T-helper 2 cell treated with Interferon-gamma antibody and Interleukin-4, amounts not matched to agents 100 ng/mL and 5 ng/mL, for 36 hours (primary cell): Measurements from ENCODE around the gene SIM2. TPM values are rescaled to one million over a fixed set of nuclear protein-coding genes. Genes with fewer than 3 reads are reported as not detected.

Experiments
- intact Hi-C: fragments of 100-400 bp; cut with micrococcal nuclease; formaldehyde crosslinking; loops from one replicate; pipeline ENCODE4 v1.15.1; 2023
- total RNA-seq: library from RNA; stranded (reverse); gene quantifications from 2 replicates; pipeline ENCODE4 v1.2.3, GENCODE V29; 2022

Gene SIM2
- total RNA-seq, 1 donor from 2014 or later = not detected

DNA sequence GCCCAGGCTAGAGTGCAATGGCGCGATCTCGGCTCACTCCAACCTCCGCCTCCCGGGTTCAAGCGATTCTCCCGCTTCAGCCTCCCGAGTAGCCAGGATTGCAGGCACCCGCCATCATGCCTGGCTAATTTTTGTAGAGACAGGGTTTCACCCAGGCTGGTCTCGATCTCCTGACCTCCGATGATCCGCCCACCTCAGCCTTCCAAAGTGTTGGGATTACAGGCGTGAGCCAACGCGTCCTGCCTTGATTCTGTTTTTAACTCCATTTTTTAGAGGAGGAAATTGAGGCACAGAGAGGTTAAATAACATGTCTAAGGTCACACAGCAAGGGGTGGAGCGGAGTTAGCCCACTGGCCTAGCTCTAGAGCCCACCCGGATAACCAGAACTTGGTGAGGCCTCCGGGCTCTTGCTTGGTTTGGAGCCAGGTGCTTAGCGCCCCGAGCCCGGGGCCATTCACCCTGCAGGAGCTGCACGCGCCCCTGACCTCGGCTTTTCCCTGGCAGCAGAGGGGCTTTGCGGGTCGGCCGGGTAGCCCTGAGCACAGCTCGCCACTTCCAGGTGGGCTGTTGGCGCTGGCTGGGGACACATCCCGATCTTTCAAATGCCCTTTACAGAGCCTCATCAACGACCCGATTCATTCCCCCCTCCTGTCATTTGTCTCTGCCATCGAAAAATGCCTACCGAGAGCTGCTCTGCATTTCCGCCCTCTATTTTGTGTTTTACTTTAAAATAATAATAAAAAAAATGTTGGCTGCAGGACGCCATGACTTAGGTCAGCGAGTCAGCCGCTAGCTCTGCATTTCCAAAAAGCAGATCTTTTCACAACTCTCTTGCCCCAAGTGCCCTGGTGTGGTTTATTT, 11.2 kb downstream of the SIM2 start:
- intact Hi-C loops = loop anchor here (2.0 to 5.0 kb wide), 2 partner anchors 15 to 297 kb away; partner anchors contain the start of gene RIPPLY3

DNA sequence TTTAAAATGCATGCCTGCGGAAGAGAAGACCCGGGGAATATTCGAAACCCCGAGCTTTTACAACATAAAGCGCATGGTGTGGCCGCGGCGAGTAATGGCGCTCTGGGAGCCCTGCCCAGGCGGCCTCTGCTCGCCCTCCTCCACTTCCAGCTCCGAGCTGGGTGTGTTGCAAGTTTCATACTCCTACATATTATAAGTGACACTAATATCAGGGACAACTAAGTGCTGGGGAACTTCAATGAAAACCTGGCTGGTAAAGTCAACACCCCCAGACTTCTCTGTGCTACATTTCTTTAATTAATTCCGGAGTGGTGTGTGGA, 11.8 kb downstream of the SIM2 start:
- intact Hi-C loops = loop anchor here (2.0 to 5.0 kb wide), 2 partner anchors 16 to 297 kb away; partner anchors contain the start of gene RIPPLY3

DNA sequence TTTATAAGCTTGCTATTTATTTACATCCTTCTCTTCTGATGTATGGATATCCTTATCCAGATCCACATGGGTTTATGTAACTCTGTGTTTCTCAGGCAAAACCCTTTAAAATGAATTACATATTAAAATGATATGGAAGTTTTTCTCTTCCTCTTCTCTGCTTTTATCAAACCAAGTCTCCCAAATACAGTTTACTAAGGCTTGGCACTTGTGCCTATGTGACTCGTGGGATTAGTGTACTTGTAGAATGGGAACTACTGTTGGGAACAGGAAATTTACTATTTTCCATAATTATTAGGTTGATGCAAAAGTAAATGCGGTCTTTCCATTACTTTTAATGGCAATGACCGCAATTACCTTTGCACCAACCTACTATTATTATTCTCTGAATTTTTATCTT, 14.8 kb downstream of the SIM2 start:
- intact Hi-C loops = loop anchor here (5.0 kb wide), 1 partner anchor 294 kb away; the partner anchor contains the start of gene RIPPLY3

DNA sequence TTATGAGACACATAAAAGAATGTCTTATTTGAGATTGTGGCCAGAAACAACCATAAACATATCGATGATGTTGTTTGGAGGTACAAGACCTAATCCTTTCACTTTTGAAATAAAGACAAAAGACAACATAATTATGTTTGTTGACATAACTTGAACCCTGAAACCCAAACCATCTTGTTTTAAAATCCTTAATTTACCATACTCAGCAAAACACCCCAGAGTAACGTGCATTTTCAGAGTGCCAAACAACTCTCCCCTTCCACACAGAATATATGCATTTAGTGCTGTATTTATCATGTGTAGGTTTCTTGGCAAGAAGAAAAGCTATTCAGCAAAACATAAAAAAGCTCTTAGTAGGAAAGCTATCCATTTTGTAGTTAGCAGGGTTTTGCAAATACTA, 17.5 kb downstream of the SIM2 start:
- intact Hi-C loops = no loop called here

DNA sequence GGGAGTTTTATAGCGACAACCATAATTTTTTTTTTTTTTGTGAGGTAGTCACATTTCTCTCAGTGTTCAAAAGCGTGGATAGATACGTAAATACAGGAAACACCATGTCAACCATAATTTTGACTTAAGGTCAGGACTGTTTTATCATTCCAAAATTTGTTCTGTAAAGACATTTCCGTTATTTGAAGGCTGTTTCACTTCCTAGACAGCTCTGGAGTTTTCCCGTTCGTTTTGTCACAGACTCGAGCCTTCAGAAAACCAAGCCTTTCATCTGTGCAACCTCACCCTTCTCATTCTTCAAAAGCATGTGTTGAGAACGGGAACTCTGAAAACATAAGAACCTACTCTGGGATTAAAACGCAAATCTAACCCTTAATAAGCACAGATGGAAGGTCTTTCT, 17.9 kb downstream of the SIM2 start:
- intact Hi-C loops = no loop called here

DNA sequence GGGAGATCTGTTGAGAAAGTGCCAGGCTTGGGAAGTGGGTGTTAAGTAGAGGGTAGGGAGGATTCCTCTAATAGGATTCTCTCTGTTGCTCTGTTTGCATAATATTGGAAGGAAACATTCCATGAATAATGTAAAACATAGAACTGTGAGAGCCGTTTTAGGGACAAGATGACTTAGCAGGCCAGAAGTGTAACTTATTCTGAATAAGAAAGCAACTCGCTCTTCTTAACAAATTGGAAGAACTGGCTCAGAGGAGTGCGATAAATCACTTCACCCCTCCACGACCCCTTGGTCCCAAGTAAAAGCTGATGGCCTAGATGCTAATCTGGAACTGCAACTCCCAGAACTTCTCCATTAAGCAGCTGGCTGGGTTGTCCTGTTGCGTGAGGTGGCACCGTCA, 19.1 kb downstream of the SIM2 start:
- intact Hi-C loops = no loop called here

DNA sequence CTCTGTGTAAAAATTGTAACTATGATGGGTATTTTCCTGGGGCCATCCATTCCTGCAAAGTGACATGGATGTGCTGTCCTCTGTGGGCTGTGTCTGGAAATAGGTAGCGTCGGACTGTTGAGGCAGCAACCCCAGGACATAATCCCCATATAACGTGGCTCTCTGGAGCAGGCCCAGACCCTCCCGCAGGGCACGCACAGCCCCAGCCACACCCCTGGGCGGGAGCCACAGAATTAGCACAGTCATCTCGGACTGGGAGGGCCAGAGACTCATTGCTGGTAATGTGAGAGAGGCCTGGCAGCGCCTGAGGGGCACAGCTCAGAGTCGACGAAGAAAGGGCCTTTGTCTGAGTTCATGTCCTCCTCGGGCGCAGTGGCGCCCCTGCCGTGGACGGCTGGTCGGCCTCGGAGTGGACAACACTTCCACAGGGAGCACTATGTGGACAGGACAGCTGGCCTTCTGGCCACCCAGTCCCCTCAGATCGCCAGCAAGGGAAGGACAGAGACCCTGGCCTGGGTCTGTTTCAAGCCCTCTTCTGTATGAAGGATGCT, 20.1 kb downstream of the SIM2 start:
- intact Hi-C loops = no loop called here

DNA sequence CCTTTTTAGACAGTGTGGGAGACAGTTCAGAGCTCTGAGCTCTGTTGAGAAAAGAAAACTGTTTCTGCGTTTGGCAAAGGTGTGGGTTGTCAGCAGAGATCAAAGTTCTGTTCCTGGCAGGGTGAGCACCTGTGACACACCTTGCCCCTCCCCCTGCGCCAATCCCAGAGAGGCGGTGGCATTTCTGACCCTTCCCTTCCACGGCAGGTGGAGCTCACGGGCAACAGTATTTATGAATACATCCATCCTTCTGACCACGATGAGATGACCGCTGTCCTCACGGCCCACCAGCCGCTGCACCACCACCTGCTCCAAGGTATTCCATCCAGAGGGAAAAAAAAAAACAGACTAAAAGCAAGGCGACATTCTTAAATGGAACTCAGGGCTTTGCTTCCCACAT, 20.7 kb downstream of the SIM2 start:
- intact Hi-C loops = no loop called here

DNA sequence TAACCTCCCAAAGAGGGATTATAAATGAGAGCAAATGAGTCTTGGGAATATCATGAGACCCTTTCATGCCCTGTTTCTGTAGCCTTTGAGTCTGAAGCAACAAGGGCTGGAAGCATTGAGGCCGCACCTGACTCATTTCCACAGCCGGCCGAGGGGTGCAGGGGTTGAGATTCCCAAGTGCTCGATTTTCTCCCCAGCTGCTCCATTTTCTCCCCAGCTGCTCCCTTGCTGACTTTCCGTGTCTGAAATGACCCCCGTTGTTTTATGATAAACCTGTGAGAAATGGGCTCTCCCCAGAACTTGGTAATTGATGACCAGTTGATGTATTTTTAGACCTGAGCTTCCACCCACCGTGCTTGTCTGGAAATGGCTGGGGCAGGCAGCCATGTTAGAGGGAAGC, 22.9 kb downstream of the SIM2 start:
- intact Hi-C loops = no loop called here

DNA sequence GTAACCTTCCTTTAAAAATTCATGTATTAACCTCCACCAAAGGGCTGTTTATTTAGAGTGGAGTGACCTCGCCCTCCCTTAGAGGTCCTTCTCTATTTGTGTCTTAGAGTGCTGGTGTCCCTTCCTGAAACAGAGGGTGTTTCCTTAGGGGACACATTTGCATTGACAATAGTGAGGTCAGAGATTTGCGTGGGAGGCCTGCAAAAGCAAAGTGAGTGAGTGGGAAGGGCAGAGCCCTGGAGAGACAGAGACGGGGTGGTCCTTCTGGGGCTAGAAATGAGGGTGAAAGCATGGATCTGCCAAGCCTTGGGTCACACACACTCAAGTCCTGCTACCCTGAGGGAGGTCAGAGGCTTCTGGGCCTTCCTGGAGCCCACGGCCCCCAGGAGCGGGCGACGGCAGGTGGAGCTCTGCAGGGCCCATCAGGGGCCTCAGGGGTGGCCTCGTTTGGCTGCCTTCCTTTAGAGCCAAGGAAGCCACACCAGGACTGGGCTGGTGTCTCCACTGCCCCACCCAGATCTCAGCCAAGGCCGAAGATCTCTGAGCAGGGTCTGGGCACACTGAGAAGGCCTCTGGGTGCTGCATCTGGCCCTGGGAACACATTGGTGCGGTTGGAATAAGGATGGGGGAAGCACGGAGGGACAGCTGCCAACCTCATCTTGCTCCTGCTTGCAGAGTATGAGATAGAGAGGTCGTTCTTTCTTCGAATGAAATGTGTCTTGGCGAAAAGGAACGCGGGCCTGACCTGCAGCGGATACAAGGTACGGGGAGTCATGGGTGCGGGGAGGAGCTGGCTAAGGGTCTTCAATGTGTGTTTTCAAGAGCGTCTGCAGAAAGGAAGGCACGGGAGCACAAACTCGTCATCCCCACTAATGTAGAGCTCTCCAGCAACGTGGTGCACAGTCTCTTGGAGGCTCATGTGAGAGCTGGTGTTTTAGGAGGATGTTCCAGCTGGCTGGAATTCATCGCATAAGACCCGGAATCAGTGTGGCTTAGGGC, 23.8 kb downstream of the SIM2 start:
- intact Hi-C loops = no loop called here

DNA sequence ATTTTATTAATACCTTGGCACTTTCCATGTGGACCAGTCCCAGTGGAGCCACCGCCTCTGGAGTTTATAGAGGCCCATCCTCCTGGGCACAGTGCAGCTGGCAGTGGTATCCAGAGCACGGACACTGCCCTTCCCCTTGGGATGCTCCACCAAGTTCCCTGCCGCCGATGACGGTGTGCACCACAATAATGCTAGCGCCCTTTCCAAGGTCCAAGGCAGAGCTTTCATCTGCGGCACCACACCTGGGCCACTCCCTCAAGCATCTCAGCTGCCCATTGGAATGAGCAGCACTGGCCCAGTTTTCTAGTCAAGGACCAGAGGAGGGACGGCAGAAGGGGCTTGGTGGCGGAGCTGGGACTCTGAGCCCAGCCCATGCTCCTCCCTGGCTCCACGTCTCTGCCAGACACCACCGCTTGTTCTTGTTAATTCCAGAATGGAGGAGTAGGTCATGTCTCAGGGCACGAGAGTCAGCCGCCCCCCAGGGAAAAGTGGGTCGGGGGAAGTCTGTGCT, 24.5 kb downstream of the SIM2 start:
- intact Hi-C loops = no loop called here

DNA sequence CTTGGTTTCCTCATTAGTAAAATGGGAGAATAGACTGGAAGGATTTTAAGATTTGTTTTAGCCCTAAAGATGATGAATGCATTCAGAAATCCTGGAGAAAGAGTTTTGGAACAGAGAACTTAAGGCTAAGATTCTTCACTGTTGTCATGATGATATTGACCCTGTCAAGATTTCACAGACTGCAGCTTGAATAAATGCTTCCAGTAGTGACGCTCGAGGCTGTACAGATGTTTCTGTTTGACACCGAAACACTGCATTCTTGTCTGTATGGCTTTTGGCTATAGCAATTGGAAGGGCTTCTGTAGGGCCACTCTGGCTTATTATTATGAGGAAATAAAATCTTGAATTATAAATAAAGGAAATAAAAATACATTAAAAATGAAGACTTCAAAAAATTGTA, 25.7 kb downstream of the SIM2 start:
- intact Hi-C loops = no loop called here

DNA sequence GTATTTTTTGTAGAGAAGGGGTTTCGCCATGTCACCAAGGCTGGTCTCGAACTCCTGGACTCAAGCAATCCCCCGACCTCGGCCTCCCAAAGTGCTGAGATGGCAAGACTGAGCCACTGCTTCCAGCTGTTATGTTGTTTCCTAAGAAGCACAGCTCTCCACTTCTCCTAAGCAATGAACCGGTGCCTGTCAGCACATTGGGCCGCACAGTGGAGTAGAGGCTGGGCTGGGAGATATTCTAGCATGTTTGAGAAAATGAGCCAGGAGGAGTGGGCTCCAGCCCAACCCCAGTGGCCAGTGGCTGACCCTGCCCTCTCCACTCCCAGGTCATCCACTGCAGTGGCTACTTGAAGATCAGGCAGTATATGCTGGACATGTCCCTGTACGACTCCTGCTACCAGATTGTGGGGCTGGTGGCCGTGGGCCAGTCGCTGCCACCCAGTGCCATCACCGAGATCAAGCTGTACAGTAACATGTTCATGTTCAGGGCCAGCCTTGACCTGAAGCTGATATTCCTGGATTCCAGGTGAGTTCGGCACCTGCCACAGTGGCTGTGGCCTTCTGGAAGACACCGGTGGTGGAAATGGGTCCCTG, 27.0 kb downstream of the SIM2 start:
- intact Hi-C loops = no loop called here

DNA sequence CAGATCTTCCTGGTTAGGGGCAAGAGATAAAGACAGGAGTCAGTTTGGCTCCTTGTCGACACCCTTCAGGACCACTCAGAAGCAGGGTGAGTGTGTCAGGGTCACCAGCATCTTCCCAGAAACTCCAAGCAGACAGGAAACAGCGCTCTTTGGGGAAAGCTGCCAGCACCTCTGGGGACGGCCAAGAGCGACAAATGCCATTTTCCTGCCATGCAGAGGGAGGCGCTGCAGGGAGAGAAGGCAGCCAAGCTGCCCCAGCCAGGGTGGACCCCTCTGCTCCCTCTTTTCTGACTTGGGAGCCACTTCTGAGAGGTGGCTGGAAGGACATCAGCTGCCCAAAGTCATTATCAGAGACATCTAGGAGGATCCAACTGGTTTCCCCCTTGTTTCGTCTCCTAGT, 29.0 kb downstream of the SIM2 start:
- intact Hi-C loops = no loop called here

DNA sequence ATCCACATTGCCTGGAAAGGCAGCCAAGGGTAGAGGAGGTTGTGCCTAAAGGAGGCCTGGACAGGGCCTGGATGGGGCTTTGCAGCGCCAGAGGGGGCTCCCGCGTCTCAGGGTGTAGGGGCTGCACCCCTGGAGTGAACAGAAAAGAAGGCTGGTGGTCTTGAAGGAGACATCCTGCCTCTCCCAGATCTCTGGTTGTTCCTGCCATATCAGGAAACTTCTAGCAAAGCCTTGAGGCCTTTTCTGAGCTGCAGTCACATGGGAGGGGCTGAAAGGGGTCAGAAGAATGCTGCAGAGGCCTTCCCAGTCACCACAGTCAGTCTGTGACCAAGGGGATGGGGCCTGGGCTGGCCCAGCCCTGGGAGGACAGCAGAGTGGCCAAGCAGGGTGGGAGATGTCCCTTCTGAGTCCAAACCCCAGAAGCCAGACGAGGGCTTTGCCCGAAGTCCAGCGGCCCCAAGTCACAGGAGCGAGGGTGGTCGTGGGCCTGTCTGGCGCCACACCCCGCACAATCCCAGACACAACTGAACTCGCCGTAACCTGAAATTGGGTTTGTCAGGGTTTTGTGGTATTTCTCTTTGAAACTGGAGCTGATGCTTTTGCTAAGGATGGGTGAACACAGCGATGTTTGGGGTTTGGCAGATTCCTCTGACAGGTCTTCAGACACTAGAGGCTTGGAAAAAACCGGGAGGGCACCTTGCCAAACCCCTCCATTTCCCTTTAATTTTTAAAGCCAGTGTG, 29.6 kb downstream of the SIM2 start:
- intact Hi-C loops = no loop called here

DNA sequence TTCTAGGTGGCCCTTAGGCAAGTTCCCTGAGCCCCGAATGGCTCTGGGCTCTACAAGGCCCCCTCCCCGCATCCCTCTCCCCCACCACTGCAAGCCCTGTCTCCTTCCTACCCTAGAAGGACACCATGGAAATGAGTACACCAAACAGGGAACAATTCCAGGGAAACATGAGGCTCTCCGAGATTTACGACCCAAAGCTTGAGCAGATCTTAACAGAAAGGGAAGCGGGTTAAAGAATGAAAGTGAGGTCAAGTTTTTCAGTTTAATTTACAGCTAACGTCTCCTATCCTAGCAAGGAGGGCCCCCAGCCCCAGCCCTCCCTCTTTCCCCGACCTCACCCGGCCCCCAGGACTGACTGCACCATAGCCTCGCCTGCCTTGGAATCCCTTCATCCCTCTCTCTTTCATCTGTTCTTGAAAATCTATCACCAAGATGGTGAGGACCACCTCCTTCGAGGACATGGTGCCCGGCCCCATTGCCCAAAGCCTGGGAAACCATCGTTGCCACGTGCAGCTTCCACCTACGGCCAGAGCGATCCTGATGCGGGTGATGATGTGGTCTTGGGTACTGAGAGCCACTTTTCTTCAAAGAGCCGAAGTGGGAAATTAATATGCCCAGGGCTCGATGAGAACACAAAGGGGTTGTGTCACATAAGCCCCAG, 30.5 kb downstream of the SIM2 start:
- intact Hi-C loops = no loop called here

DNA sequence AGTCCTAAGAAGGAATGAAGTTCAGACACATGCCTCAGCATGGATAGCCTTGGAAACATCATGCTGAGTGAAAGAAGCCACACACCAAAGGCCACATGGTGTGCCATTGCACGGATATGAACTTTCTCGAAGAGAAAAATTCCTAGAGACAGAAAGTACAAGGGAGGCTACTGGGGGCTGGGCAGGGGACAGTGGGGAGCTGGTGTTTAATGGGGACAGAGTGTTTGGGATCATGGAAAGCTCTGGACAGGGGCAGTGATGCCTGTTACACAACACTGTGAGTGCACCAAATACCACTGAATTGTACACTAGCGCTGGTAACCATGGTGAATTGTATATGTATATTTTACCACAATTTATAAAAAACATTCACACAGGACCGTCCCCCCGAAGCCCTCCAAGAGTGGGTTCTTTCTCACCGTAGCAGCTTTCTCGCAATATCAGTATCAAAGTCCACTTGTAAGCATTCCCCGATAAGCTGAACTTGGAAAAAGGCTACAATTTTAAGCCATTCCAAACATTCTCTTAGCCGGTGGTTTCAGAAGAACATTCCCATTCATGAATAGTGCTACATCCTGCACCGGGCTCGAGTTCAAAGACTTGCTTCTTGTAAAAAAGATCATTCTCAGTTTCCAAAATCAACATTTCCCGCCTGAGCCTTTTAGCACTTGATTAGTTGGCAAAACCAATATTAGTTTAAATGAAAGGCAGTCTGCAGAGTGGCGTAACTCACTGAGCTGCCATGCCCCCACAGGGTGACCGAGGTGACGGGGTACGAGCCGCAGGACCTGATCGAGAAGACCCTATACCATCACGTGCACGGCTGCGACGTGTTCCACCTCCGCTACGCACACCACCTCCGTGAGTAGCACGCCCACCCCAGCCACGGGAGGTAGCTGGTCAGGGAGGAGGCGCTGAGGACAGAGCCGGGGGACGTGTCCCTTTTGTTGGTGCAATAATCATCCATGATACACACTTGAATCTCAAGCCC, 31.7 kb downstream of the SIM2 start:
- intact Hi-C loops = no loop called here

DNA sequence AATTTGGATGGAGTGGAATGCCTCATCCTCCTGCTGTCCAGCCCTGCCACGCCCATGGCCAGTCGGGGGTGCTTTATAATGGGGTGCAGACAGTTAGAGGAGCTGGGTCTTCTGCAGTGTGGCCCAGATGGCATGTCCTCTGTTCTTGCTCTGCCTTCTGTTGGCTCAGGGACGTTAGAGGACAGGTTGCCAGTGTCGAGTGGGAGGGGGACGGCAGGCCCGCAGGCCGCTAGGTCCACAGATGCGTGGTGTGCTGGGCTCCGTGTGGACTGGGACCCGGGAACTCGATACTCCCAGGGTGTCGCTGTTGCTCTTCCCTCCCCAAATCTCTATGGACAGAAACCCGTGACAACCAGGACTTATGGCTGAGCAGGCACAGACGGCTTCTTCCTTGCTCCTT, 33.3 kb downstream of the SIM2 start:
- intact Hi-C loops = no loop called here

DNA sequence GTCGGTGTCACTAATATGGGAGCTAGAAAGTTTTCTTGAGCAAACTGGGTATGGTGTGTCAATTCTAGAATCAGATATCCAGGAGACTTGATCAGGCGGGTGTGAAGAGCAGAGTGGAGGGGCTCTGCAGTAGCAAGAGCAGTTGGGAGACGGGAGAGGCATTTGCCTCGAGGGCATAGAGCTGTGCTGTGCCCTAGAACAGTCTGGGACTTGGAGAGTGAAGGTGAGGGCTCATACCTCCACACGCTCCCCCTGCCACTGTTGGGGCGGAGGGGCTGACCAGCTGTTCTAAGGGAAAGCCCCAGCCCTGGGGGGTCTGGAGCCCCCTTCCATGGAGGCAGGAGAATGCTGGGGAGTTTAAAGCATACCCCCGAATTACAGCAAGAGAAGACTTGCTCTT, 33.8 kb downstream of the SIM2 start:
- intact Hi-C loops = no loop called here
